Mesodermal cell (in vitro differentiated cells): ENCODE data around the gene GPR75.

Experiments used
- H3K27ac ChIP-seq: 2 replicates; pipeline ENCODE4 v1.7.0; 2013; ENCODE audit warnings: mild to moderate bottlenecking, low read depth, low read length, moderate library complexity; ENCODE audit not compliant: severe bottlenecking
- H3K36me3 ChIP-seq: 2 replicates; pipeline ENCODE4 v1.7.1; 2013; ENCODE audit warnings: mild to moderate bottlenecking, low read length, moderate library complexity; ENCODE audit not compliant: control insufficient read depth, insufficient read depth
- H3K4me1 ChIP-seq: one replicate; pipeline ENCODE4 v1.7.1; 2013; ENCODE audit warnings: mild to moderate bottlenecking, low read length; ENCODE audit not compliant: insufficient read depth, control insufficient read depth, poor library complexity, severe bottlenecking
- H3K4me3 ChIP-seq: 2 replicates; pipeline ENCODE4 v1.7.0; 2013; ENCODE audit warnings: low read length, control low read depth, mild to moderate bottlenecking; ENCODE audit not compliant: insufficient read depth, poor library complexity, severe bottlenecking; ENCODE audit errors: extremely low read depth
- H3K9me3 ChIP-seq: 2 replicates; pipeline ENCODE4 v1.7.1; 2013; ENCODE audit warnings: mild to moderate bottlenecking, low read length, moderate library complexity; ENCODE audit not compliant: control insufficient read depth
- WGBS, 2 experiments: methylation state at CpG; one replicate each; pipeline ENCODE4 v1.1.5; 2013; ENCODE audit warnings: missing lambda C conversion rate in 2 of 2; ENCODE audit not compliant: insufficient coverage in 2 of 2; 5-methylcytosine and 5-hydroxymethylcytosine counted together

The GPR75 gene

DNA sequence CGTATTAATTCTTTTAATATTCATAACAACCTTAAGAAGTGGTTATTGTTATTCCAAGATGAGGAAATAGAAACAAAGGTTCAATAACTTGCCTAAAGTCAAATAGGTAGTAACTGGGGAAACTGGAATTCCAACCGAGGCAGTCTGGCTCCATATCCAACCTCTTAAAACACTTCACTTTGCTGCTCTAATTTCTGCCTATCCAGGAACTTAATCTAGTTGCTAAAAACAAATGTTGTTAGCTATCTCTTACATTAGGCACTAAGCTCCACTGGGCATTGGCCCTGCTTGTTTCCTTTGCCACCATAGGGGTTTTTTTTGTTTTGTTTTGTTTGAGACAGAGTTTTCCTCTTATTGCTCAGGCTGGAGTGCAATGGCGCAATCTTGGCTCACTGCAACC lies 48.2 kb downstream of the GPR75 start:
- Histone ChIP-seq H3K27ac (no peak overlapping the region), H3K36me3 (peaks cover 76% of the 10 kb centered on the region), H3K4me1 (no peaks in the 10 kb centered on the region), H3K9me3 (no peaks in the 10 kb centered on the region), H3K4me3 (no peak overlapping the region)
- 83% methylated on average over 1 of the region's 3 CpGs; no CpG with 5 or more reads in 1 of the 2 experiments for WGBS, 2 experiments
